Measurements from ENCODE around the gene TMEM183A.
A peak's percentile ranks its signal among the peaks of the same experiment; 100 is the strongest.

GRCh38 chr1:203028784-203029553 lies 21.8 kb downstream of the TMEM183A start:
- no peak for TF ChIP-seq CTCF (IDR thresholded peaks at IDR 0.05 in 4 of 5, conservative IDR thresholded peaks at IDR 0.05 in 1 of 5)
- peak; percentile 63 to 82 for TF ChIP-seq POLR2A (IDR thresholded peaks at IDR 0.05)
